Left lung (tissue), 10 donors: Measurements from ENCODE around the gene PHKB. TPM values are rescaled to one million over a fixed set of nuclear protein-coding genes. Genes with fewer than 3 reads are reported as not detected.

Experiments used
- ATAC-seq: fragments of 200-7000 bp; cut with Tn5 transposase; one replicate; pipeline ENCODE4 v1.9.1; 2020; ENCODE audit warnings: moderate library complexity
- DNase-seq, 4 donors: peaks; one replicate each; pipeline ENCODE4 v3.0.0-alpha.2; 2013 to 2020
- H3K27ac ChIP-seq, 2 donors: fragments of 200-600 bp; sonication (generic) in 1 of 2; one replicate each; pipeline versions ENCODE4 v1.5.0 to v1.8.0; 2020 to 2021
- H3K27me3 ChIP-seq, 2 donors: fragments of 200-600 bp; sonication (generic) in 1 of 2; one replicate each; pipeline versions ENCODE4 v1.5.0 to v1.8.0; 2020 to 2021
- H3K36me3 ChIP-seq, 2 donors: fragments of 200-600 bp; sonication (generic) in 1 of 2; one replicate each; pipeline versions ENCODE4 v1.5.0 to v1.8.0; 2020 to 2021
- H3K4me1 ChIP-seq, 2 donors: fragments of 200-600 bp; one replicate each; pipeline ENCODE4 v1.8.0; 2021
- H3K4me3 ChIP-seq, 2 donors: fragments of 200-600 bp; sonication (generic) in 1 of 2; one replicate each; pipeline versions ENCODE4 v1.5.0 to v1.8.0; 2020 to 2021; ENCODE audit warnings: mild to moderate bottlenecking in 1 of 2
- H3K9me3 ChIP-seq, 2 donors: fragments of 200-600 bp; sonication (generic) in 1 of 2; one replicate each; pipeline versions ENCODE4 v1.5.0 to v1.8.0; 2020 to 2021
- CTCF ChIP-seq, 2 donors: fragments of 200-600 bp; sonication (generic) in 1 of 2; IDR thresholded peaks; one replicate each; pipeline versions ENCODE4 v1.5.0 to v1.8.0; 2021; ENCODE audit warnings: antibody characterized with exemption in 2 of 2
- intact Hi-C, 2 donors: fragments of 100-400 bp; cut with DNase I; formaldehyde crosslinking; loops; one replicate each; pipeline versions ENCODE4 v1.11.2 to v1.14.2; 2022
- polyA plus RNA-seq, 6 donors: library from polyadenylated mRNA; unstranded; fragments of 120-200 nt; gene quantifications; one replicate each; pipeline ENCODE4 v1.2.1, GENCODE V29; 2013; ENCODE audit not compliant: insufficient read length in 6 of 6
- total RNA-seq, 2 donors: library from RNA; stranded (reverse); fragmentation: NEBNext Ultra II Directional; extraction: Animal tissue kit (Norgen Biotek cat#: 25700); gene quantifications; one replicate each; pipeline ENCODE4 v1.2.1, GENCODE V29; 2021
- donor health status: DM: no; HTN: yes; CAD: no.
- donor health status: DM: no; HTN: no; CAD: no.

The PHKB gene
- total and polyA plus RNA-seq, 8 donors, result 76.5 to 104 (median 90.4) TPM

GRCh38 chr16:47567321-47567720 lies 106.2 kb downstream of the PHKB start:
- ATAC-seq (no peak), DNase-seq (no peak)
- Histone ChIP-seq H3K27ac (no peak overlapping the region), H3K27me3 (no peaks in the 10 kb centered on the region), H3K4me3 (no peak overlapping the region), H3K9me3 (peaks cover 0 to 4% of the 10 kb centered on the region in 2 donors), H3K36me3 (no peaks in the 10 kb centered on the region), H3K4me1 (peaks cover 0 to 45% of the 10 kb centered on the region in 2 donors)
- TF ChIP-seq CTCF (IDR thresholded peaks at IDR 0.05), result no peak
- intact Hi-C loops, result no loop called here

- Histone ChIP-seq H3K27ac (no peak overlapping the region), H3K36me3 (no peaks in the 10 kb centered on the region), H3K9me3 (peaks cover 0 to 4% of the 10 kb centered on the region in 2 donors), H3K4me3 (no peak overlapping the region), H3K4me1 (peaks cover 0 to 45% of the 10 kb centered on the region in 2 donors), H3K27me3 (no peaks in the 10 kb centered on the region)
- no peak for TF ChIP-seq CTCF (IDR thresholded peaks at IDR 0.05)
- intact Hi-C loops, result no loop called here
- no peak for ATAC-seq
- no peak for DNase-seq
Measured at GRCh38 chr16:47568351-47568750, 107.2 kb downstream of the PHKB start.

- Histone ChIP-seq H3K27me3 (no peaks in the 10 kb centered on the region), H3K4me3 (no peak overlapping the region), H3K9me3 (peaks cover 0 to 4% of the 10 kb centered on the region in 2 donors), H3K36me3 (no peaks in the 10 kb centered on the region), H3K4me1 (peaks cover 0 to 36% of the 10 kb centered on the region in 2 donors), H3K27ac (no peak overlapping the region)
- no peak for ATAC-seq
- intact Hi-C loops, result no loop called here
- no peak for DNase-seq
- no peak for TF ChIP-seq CTCF (IDR thresholded peaks at IDR 0.05)
Measured at GRCh38 chr16:47571049-47571448, 109.9 kb downstream of the PHKB start.

GRCh38 chr16:47571711-47572110 lies 110.6 kb downstream of the PHKB start:
- intact Hi-C loops, result no loop called here
- no peaks in the 10 kb centered on the region for H3K27me3 ChIP-seq
- TF ChIP-seq CTCF (IDR thresholded peaks at IDR 0.05), result no peak
- no peak for DNase-seq
- H3K36me3 ChIP-seq, result no peaks in the 10 kb centered on the region
- no peak overlapping the region for H3K4me3 ChIP-seq
- H3K4me1 ChIP-seq, result peaks cover 0 to 29% of the 10 kb centered on the region in 2 donors
- H3K9me3 ChIP-seq, result no peaks in the 10 kb centered on the region
- ATAC-seq, result no peak
- no peak overlapping the region for H3K27ac ChIP-seq

GRCh38 chr16:47574091-47575054 lies 113.2 kb downstream of the PHKB start:
- Histone ChIP-seq H3K4me1 (peaks cover 0 to 7% of the 10 kb centered on the region in 2 donors), H3K27me3 (no peaks in the 10 kb centered on the region), H3K4me3 (no peak overlapping the region), H3K36me3 (no peaks in the 10 kb centered on the region), H3K9me3 (no peaks in the 10 kb centered on the region), H3K27ac (no peak overlapping the region)
- ATAC-seq (no peak), DNase-seq (no peak)
- no peak for TF ChIP-seq CTCF (IDR thresholded peaks at IDR 0.05)
- intact Hi-C loops, result no loop called here
